NCI-H510A treated with DMSO at 0.1 percent for 48 hours (cell line): Measurements from ENCODE around the gene RAB12.

Experiments
- DNase-seq: peaks from one replicate; lab custom pipeline; 2025; lab: John Stamatoyannopoulos, UW

The RAB12 gene

GRCh38 chr18:8685141-8685913 lies 76.1 kb downstream of the RAB12 start:
- DNase-seq: peak; percentile 79

- DNase-seq: no peak
Measured at GRCh38 chr18:8685914-8686216, 76.6 kb downstream of the RAB12 start.

GRCh38 chr18:8686611-8687010 lies 77.4 kb downstream of the RAB12 start:
- DNase-seq: no peak

GRCh38 chr18:8688216-8688800 lies 79.1 kb downstream of the RAB12 start:
- no peak for DNase-seq

- no peak for DNase-seq
Measured at GRCh38 chr18:8688816-8689215, 79.6 kb downstream of the RAB12 start.
